Mesodermal cell (in vitro differentiated cells): ENCODE results near the gene ST8SIA5.

Experiments
- H3K27ac ChIP-seq: 2 replicates; pipeline ENCODE4 v1.7.0; 2013; ENCODE audit warnings: mild to moderate bottlenecking, low read depth, low read length, moderate library complexity; ENCODE audit not compliant: severe bottlenecking
- H3K36me3 ChIP-seq: 2 replicates; pipeline ENCODE4 v1.7.1; 2013; ENCODE audit warnings: mild to moderate bottlenecking, low read length, moderate library complexity; ENCODE audit not compliant: control insufficient read depth, insufficient read depth
- H3K4me1 ChIP-seq: one replicate; pipeline ENCODE4 v1.7.1; 2013; ENCODE audit warnings: mild to moderate bottlenecking, low read length; ENCODE audit not compliant: insufficient read depth, control insufficient read depth, poor library complexity, severe bottlenecking
- H3K4me3 ChIP-seq: 2 replicates; pipeline ENCODE4 v1.7.0; 2013; ENCODE audit warnings: low read length, control low read depth, mild to moderate bottlenecking; ENCODE audit not compliant: insufficient read depth, poor library complexity, severe bottlenecking; ENCODE audit errors: extremely low read depth
- H3K9me3 ChIP-seq: 2 replicates; pipeline ENCODE4 v1.7.1; 2013; ENCODE audit warnings: mild to moderate bottlenecking, low read length, moderate library complexity; ENCODE audit not compliant: control insufficient read depth
- WGBS, 2 experiments: methylation state at CpG; one replicate each; pipeline ENCODE4 v1.1.5; 2013; ENCODE audit warnings: missing lambda C conversion rate in 2 of 2; ENCODE audit not compliant: insufficient coverage in 2 of 2; 5-methylcytosine and 5-hydroxymethylcytosine counted together

ST8SIA5 gene

DNA sequence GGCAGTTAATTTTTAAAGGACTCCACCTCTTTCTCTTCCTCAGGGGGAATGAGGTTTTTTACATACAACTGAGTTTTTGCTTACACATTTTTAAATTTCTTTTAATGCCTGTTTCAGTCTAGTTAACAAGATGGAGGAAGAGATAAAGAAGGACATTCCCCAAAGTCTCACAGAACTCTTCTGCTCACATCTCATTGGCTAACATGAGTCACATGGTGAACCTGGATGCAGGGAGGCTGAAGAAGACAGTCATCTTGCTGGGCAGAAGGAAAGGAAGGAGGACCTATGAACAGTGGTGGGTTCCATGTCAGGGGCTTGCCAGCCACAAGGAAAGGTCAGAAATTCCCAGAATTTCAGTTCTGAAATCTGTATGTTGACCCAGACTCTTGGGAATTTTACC is 10.4 kb upstream of the ST8SIA5 start:
- Histone ChIP-seq H3K4me1 (no peaks in the 10 kb centered on the region), H3K4me3 (no peak overlapping the region), H3K27ac (no peak overlapping the region), H3K9me3 (no peaks in the 10 kb centered on the region), H3K36me3 (no peaks in the 10 kb centered on the region)

DNA sequence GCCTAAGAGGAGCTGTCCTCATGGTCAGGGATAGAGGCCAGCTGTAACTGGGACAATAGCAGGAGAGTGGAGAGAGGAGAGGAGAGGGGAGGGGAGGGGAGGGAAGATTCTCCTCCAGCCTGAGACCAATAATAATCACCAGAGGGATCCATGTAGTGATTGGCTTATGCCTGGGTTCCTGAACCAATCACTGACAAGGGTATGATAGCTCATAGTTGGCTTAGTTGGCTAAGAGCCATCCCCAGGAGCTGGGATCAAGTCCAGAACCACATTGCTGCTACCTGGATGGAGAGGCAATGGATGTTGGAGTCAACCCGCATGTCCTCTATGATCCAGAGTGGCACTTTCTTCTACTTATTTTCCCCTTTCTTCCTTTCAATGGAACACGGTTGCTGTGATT is 7.7 kb upstream of the ST8SIA5 start:
- no CpG with 5 or more reads among the region's 2 CpGs for WGBS, 2 experiments
- H3K4me3 ChIP-seq: no peak overlapping the region
- no peaks in the 10 kb centered on the region for H3K9me3 ChIP-seq
- no peaks in the 10 kb centered on the region for H3K36me3 ChIP-seq
- H3K4me1 ChIP-seq: no peaks in the 10 kb centered on the region
- no peak overlapping the region for H3K27ac ChIP-seq

- Histone ChIP-seq H3K36me3 (no peaks in the 10 kb centered on the region), H3K4me1 (no peaks in the 10 kb centered on the region), H3K4me3 (no peak overlapping the region), H3K9me3 (no peaks in the 10 kb centered on the region), H3K27ac (no peak overlapping the region)
- WGBS, 2 experiments: 40 to 80% methylated on average over 1 of the region's 2 CpGs
Observed at GRCh38 chr18:46761059-46761769, 4.4 kb upstream of the ST8SIA5 start.

DNA sequence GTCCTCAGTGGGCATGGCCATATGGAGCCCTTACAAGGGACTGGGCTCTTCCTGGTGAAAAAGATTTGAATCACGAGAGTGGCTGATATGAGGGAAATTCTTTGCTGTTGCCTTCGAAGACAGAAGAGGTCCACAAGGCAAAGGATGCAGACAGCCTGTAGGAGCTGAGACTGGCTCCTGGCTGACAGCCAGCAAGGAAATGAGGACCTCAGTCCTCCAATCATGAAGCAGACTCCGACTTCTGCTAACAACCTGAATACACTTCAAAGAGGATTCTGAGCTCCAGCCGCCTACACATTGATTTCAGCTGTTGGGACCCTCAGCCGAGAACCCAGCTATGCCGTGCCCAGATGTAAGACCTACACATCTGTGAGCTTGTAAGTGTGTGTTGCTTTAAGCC is 3.0 kb upstream of the ST8SIA5 start:
- H3K9me3 ChIP-seq: no peaks in the 10 kb centered on the region
- no peaks in the 10 kb centered on the region for H3K36me3 ChIP-seq
- H3K27ac ChIP-seq: no peak overlapping the region
- 75 to 78% methylated on average over 3 to 6 of the region's 6 CpGs for WGBS, 2 experiments
- no peak overlapping the region for H3K4me3 ChIP-seq
- H3K4me1 ChIP-seq: no peaks in the 10 kb centered on the region

- Histone ChIP-seq H3K4me3 (peak overlapping the region; percentile 40), H3K4me1 (no peaks in the 10 kb centered on the region), H3K27ac (no peak overlapping the region), H3K9me3 (no peaks in the 10 kb centered on the region), H3K36me3 (no peaks in the 10 kb centered on the region)
- 5 to 8% methylated on average over 29 to 34 of the region's 41 CpGs for WGBS, 2 experiments
Observed at GRCh38 chr18:46756025-46756558, 761 bp downstream of the ST8SIA5 start.

- no peaks in the 10 kb centered on the region for H3K9me3 ChIP-seq
- no peak overlapping the region for H3K27ac ChIP-seq
- 31 to 41% methylated on average over 11 to 15 of the region's 17 CpGs for WGBS, 2 experiments
- H3K4me1 ChIP-seq: no peaks in the 10 kb centered on the region
- no peaks in the 10 kb centered on the region for H3K36me3 ChIP-seq
- H3K4me3 ChIP-seq: no peak overlapping the region
Observed at GRCh38 chr18:46755315-46756024, 1.4 kb downstream of the ST8SIA5 start.

- H3K4me3 ChIP-seq: no peak overlapping the region
- H3K27ac ChIP-seq: no peak overlapping the region
- H3K9me3 ChIP-seq: no peaks in the 10 kb centered on the region
- 66 to 71% methylated on average over 9 to 10 of the region's 13 CpGs for WGBS, 2 experiments
- H3K36me3 ChIP-seq: no peaks in the 10 kb centered on the region
- H3K4me1 ChIP-seq: no peaks in the 10 kb centered on the region
Observed at GRCh38 chr18:46754661-46755292, 2.1 kb downstream of the ST8SIA5 start.

DNA sequence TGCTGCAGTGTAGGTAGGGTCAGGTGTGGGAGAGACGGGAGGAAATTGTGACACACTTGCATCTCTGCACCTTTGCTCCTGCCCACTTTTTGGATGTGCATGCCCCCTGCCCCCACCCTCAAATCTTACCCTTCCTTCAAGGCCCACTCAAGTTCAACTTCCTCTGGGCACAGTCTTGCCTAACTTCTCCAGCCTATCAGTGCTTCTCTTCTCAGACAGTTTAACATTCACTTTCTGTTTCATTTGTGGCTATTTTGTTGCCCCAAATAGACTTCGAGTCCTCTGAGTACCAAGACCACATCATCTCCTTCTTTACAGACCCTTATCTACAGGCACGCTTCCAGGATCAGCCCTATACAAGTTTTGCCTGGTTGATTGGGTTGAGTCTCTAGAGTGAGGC is 2.7 kb downstream of the ST8SIA5 start:
- Histone ChIP-seq H3K4me1 (no peaks in the 10 kb centered on the region), H3K36me3 (no peaks in the 10 kb centered on the region), H3K4me3 (no peak overlapping the region), H3K9me3 (no peaks in the 10 kb centered on the region), H3K27ac (no peak overlapping the region)
- WGBS, 2 experiments: no CpG with 5 or more reads among the region's 3 CpGs

GRCh38 chr18:46751882-46752281 is 5.0 kb downstream of the ST8SIA5 start:
- 80 to 97% methylated on average over 7 of the region's 8 CpGs for WGBS, 2 experiments
- Histone ChIP-seq H3K4me3 (no peak overlapping the region), H3K4me1 (no peaks in the 10 kb centered on the region), H3K27ac (no peak overlapping the region), H3K9me3 (no peaks in the 10 kb centered on the region), H3K36me3 (no peaks in the 10 kb centered on the region)

DNA sequence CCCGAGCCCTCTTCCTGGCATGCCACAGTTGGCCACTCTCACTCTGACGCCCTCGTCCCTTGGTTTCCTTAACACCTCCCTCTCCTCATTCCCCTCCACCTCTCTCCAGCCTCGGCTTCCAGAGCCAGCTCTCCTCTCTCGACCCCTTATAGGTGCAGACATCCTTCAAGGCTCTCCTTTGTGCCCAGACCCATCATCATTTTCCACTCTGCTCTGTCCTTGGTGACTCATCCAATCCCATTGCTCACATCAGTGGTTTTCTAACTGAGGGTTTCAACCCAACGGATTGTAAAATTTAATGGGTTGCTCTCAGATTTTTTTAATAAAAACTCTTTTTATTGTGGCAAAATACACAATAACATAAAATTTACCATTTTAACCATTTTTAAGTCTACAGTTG is 6.2 kb downstream of the ST8SIA5 start:
- Histone ChIP-seq H3K4me3 (no peak overlapping the region), H3K36me3 (no peaks in the 10 kb centered on the region), H3K4me1 (no peaks in the 10 kb centered on the region), H3K9me3 (no peaks in the 10 kb centered on the region), H3K27ac (no peak overlapping the region)
- 76 to 84% methylated on average over 5 of the region's 6 CpGs for WGBS, 2 experiments

GRCh38 chr18:46748466-46748865 is 8.4 kb downstream of the ST8SIA5 start:
- no CpG with 5 or more reads among the region's 2 CpGs for WGBS, 2 experiments
- H3K36me3 ChIP-seq: no peaks in the 10 kb centered on the region
- no peaks in the 10 kb centered on the region for H3K9me3 ChIP-seq
- no peak overlapping the region for H3K27ac ChIP-seq
- no peak overlapping the region for H3K4me3 ChIP-seq
- H3K4me1 ChIP-seq: no peaks in the 10 kb centered on the region
